Ectodermal cell (in vitro differentiated cells): ENCODE measurements around the gene ICE2.
"Not testable (repeated sequence)": the region's sequence is repeated elsewhere in the genome, so short reads cannot be mapped to it uniquely, and the experiment has no call there.

Experiments used
- H3K27ac ChIP-seq: 2 replicates; pipeline ENCODE4 v1.7.0; 2013; ENCODE audit warnings: mild to moderate bottlenecking, low read depth, low read length; ENCODE audit not compliant: insufficient read depth, poor library complexity, severe bottlenecking
- H3K27me3 ChIP-seq: 2 replicates; pipeline ENCODE4 v1.7.0; 2013; ENCODE audit warnings: mild to moderate bottlenecking, low read length; ENCODE audit not compliant: insufficient read depth, control insufficient read depth, poor library complexity, severe bottlenecking
- H3K36me3 ChIP-seq: one replicate; pipeline ENCODE4 v1.7.0; 2013; ENCODE audit warnings: low read length; ENCODE audit not compliant: control insufficient read depth, insufficient read depth
- H3K4me1 ChIP-seq: one replicate; pipeline ENCODE4 v1.7.0; 2013; ENCODE audit warnings: low read length; ENCODE audit not compliant: control insufficient read depth, insufficient read depth
- H3K4me3 ChIP-seq: 2 replicates; pipeline ENCODE4 v1.7.0; 2013; ENCODE audit warnings: low read depth, low read length, control low read depth; ENCODE audit not compliant: insufficient read depth
- H3K9me3 ChIP-seq: 2 replicates; pipeline ENCODE4 v1.7.0; 2013; ENCODE audit warnings: mild to moderate bottlenecking, low read length, moderate library complexity; ENCODE audit not compliant: control insufficient read depth
- WGBS, 2 experiments: methylation state at CpG; one replicate each; pipeline ENCODE4 v1.1.7; 2013; ENCODE audit warnings: missing lambda C conversion rate in 2 of 2; 5-methylcytosine and 5-hydroxymethylcytosine counted together

Gene ICE2

DNA sequence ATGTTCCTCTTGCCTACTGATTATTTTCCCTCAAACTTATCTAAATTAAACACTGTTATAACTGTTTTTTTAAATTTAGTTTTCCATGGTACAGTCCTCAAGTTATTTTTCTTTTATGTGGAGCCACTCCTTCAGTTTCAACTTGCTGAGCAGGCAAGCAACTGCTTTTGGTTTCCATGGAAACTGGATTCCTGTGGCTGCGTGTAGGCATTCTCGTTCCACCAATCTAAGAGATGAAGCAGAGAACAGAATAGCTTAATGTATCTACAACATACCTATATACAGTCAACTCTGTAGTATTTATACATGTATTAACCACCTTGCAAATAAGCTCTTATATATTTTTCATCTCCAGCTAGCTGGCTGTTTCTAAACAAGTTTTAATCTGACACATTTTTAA, 55.4 kb downstream of the ICE2 start:
- 3% methylated on average over 2 of the region's 2 CpGs; no CpG with 5 or more reads in 1 of the 2 experiments for WGBS, 2 experiments

DNA sequence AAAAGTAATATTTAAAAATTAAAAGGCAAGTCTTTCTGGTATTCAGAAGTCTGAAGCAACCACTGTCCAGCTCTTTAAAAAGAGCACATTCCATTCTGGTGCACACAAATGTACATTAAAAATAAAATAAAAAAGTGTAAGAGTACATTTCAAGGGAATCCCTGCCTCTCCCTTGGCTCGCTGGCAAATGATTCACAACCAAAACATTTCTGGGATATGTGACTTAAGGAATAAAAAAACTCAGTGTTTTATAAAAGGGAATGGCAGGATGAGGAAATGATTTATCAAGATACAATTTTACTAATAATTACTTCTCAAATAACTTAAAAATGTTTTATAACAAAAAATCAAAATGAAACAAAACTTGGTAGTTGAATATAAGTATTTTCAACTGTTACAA, 57.4 kb downstream of the ICE2 start:
- Histone ChIP-seq H3K9me3 (no peaks in the 10 kb centered on the region), H3K27ac (no peak overlapping the region), H3K27me3 (no peaks in the 10 kb centered on the region), H3K4me1 (peaks cover 21% of the 10 kb centered on the region), H3K4me3 (no peak overlapping the region), H3K36me3 (no peaks in the 10 kb centered on the region)
- WGBS, 2 experiments = 91% methylated on average over 1 of the region's 1 CpG; no CpG with 5 or more reads in 1 of the 2 experiments

More for the DNA sequence above, 55.4 kb downstream of the ICE2 start:
- Histone ChIP-seq H3K4me3 (no peak overlapping the region), H3K27me3 (no peaks in the 10 kb centered on the region), H3K4me1 (peaks cover 21% of the 10 kb centered on the region), H3K36me3 (no peaks in the 10 kb centered on the region), H3K9me3 (no peaks in the 10 kb centered on the region), H3K27ac (peak overlapping the region; percentile 67)

DNA sequence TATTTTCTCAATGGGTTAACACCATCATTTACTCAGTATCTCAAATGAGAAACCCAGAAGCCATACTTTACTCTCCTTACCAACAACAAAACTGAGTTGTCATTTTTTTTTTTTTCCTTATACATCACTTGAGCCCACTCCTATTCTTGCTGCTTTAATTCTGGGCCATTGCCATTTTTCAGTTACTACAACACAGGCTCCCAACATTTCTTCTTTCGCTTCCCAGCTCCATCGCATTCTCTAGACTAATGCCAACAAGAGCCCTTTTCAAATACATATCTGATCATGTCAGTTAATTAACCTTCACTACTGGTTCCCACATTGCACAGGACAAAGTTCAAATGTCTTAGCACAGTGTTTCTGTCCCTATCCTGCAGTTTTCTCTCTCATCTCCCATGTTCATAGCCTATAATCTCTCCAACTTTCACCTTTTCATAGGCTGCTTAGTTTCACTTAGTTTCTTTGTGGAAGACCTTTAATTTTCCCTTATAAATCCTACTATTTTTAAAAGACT, 58.7 kb downstream of the ICE2 start:
- no peak overlapping the region for H3K4me3 ChIP-seq
- whole genome bisulfite sequencing, 2 experiments = 96 to 98% methylated on average over 2 of the region's 2 CpGs
- H3K36me3 ChIP-seq = no peaks in the 10 kb centered on the region
- H3K9me3 ChIP-seq = no peaks in the 10 kb centered on the region
- H3K4me1 ChIP-seq = peaks cover 21% of the 10 kb centered on the region
- no peaks in the 10 kb centered on the region for H3K27me3 ChIP-seq
- H3K27ac ChIP-seq = no peak overlapping the region

DNA sequence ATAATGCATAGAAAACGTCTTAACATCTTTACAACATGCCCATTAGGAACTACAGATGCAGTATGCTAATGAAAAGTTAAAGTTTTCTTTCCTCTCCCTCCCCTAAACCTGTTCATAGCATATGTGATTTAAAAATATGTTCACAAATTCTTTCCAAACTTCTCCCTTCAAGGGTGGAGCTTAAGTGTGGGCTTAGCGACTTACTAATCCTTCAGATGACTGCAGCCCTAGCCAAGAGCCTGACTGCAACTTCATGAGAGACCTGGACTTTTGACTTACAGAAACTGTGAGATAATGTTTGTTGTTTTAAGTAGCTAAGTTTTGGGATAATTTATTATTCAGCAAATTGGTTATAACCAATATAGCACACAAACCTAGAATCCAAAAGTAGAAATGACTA, 59.2 kb downstream of the ICE2 start:
- Histone ChIP-seq H3K4me3 (no peak overlapping the region), H3K27ac (no peak overlapping the region), H3K36me3 (no peaks in the 10 kb centered on the region), H3K27me3 (no peaks in the 10 kb centered on the region), H3K9me3 (no peaks in the 10 kb centered on the region), H3K4me1 (peaks cover 21% of the 10 kb centered on the region)
- WGBS, 2 experiments = 91 to 97% methylated on average over 2 of the region's 2 CpGs

DNA sequence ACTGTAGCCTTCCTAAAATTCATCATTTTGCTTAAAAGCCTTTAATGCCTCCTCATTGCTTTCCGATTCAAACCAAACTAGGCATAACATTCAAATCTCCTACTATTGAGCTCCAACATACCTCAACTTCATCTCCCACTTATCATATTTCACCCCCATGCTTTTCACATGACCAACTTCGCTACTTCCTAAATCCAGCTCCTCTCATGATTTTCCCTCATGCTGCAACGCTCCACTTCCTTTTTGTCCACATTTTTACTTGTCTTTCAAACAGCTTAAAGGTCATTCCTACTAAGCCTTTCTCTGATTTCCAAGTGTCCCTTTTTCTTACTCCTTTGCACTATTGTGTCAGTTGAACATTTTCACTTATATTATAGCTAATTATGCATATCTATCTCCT, 60.8 kb downstream of the ICE2 start:
- no peaks in the 10 kb centered on the region for H3K27me3 ChIP-seq
- no peak overlapping the region for H3K27ac ChIP-seq
- H3K4me1 ChIP-seq = peaks cover 11% of the 10 kb centered on the region
- no peak overlapping the region for H3K4me3 ChIP-seq
- no peaks in the 10 kb centered on the region for H3K9me3 ChIP-seq
- whole genome bisulfite sequencing, 2 experiments = 91 to 94% methylated on average over 3 of the region's 3 CpGs
- H3K36me3 ChIP-seq = no peaks in the 10 kb centered on the region

DNA sequence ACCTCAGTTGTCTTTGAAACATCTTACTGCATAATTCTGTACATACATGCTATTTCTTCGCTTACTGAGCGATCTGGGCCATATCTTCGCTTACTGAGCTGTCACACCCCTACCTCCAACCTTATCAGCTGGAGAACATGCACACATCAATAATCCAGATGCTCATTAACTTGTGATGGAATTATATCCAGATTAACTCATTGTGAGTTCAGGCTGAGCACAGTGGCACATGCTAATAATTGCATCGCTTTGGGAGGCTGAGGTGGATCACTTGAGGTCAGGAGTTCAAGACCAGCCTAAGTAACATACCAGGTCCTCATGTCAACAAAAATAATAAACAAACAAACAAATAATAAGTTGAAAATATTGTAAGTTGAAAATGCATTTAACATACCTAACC, 61.8 kb downstream of the ICE2 start:
- no peaks in the 10 kb centered on the region for H3K9me3 ChIP-seq
- no peak overlapping the region for H3K27ac ChIP-seq
- 90 to 98% methylated on average over 4 of the region's 4 CpGs for WGBS, 2 experiments
- no peaks in the 10 kb centered on the region for H3K36me3 ChIP-seq
- H3K4me3 ChIP-seq = no peak overlapping the region
- peaks cover 6% of the 10 kb centered on the region for H3K4me1 ChIP-seq
- H3K27me3 ChIP-seq = no peaks in the 10 kb centered on the region

DNA sequence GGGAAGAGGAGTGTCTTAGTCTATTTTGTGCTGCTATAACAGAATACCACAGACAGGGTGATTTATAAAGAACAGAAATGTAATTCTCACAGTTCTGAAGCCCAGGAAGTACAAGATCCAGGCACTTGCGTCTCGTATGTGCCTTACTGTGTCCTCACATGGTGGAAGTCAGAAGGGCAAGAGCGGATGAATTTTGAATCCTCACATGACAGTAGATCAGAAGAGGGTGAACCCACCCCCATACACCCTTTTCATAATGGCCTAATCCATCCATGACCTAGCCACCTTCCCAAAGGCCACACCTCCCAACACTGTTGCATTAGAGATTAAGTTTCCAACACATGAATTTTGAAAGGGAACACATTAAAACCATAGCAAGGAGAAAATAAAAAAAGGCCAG, 62.5 kb downstream of the ICE2 start:
- no peak overlapping the region for H3K27ac ChIP-seq
- H3K36me3 ChIP-seq = no peaks in the 10 kb centered on the region
- 93 to 96% methylated on average over 3 of the region's 3 CpGs for WGBS, 2 experiments
- peaks cover 6% of the 10 kb centered on the region for H3K4me1 ChIP-seq
- H3K4me3 ChIP-seq = no peak overlapping the region
- H3K9me3 ChIP-seq = no peaks in the 10 kb centered on the region
- no peaks in the 10 kb centered on the region for H3K27me3 ChIP-seq

DNA sequence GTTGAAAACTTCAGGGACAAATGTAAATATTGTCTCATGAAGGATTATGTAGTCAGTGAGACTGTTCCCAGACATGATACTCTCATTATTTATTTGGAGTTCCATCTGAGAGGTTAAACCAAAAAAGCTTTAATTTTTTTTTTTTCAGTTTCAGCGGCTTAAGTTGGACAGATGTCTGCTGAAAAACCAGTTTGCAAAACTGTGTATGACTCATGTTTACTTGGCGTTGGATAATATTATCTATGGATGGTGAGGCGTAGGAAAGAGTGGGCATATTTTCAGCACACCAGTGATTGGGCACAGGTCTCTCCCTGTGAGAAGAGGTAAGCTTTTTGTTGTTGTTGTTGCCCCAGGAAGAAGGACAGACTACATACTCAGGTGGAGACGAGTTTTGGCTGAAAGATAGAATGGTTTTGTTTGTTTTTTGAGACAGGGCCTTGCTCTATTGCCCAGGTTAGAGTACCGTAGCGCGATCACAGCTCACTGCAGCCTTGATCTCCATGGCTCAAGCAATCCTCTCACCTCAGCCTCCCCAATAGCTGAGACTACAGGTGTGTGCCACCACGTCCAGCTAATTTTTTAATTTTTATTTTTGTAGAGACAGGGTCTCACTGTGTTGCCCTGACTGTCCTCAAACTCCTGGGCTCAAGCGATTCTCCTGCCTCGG, 64.8 kb downstream of the ICE2 start:
- H3K9me3 ChIP-seq = no peaks in the 10 kb centered on the region
- 76 to 78% methylated on average over 10 of the region's 10 CpGs for WGBS, 2 experiments
- H3K27me3 ChIP-seq = no peaks in the 10 kb centered on the region
- H3K27ac ChIP-seq = no peak overlapping the region
- no peaks in the 10 kb centered on the region for H3K36me3 ChIP-seq
- H3K4me1 ChIP-seq = peaks cover 6% of the 10 kb centered on the region
- no peak overlapping the region for H3K4me3 ChIP-seq

DNA sequence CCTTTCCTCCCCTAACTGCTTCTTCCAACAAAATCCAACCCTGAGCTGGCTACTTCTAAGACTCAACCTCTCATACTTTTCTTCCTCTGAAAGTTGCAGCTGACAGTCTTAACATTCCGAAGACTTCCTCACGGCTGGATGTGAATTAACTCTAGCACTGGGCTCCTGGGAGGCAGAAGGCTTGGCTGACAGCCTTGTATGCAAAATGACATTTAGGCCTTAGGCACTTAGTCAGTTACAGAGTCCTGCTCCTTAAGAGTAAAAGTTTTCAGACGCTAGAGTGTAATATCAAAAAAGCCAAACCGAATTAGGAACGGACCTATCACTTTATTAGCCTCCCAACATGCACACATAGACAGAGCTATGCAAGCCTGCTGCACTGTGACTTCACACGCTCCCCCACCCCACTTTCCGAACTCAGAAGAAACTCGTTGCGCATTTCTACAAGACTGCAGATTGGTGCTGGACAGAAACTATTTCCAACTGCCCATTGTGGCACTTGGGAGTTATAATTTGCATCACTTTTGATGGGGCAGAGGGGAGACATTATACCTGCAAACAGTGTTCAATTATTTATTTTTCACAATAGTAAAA, 65.6 kb downstream of the ICE2 start:
- no peak overlapping the region for H3K4me3 ChIP-seq
- H3K27ac ChIP-seq = peak overlapping the region; percentile 38
- H3K9me3 ChIP-seq = no peaks in the 10 kb centered on the region
- H3K36me3 ChIP-seq = no peaks in the 10 kb centered on the region
- peaks cover 6% of the 10 kb centered on the region for H3K4me1 ChIP-seq
- H3K27me3 ChIP-seq = no peaks in the 10 kb centered on the region
- 75% methylated on average over 9 of the region's 9 CpGs for WGBS, 2 experiments

DNA sequence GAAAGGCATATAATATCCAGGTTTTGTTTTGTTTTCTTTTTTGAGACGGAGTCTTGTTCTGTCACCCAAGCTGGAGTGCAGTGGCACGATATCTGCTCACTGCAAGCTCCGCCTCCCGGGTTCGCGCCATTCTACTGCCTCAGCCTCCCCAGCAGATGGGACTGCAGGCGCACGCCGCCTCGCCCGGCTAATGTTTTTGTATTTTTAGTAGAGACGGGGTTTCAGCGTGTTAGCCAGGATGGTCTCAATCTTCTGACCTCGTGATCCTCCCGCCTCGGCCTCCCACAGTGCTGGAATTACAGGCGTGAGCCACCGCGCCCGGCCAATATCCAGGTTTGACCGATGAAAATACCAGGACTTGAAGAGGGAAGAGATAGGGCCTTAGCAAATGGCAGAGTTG, 66.1 kb downstream of the ICE2 start:
- H3K27ac ChIP-seq = peak overlapping the region; percentile 38

More for the DNA sequence above, 66.1 kb downstream of the ICE2 start:
- not testable (repeated sequence) for H3K9me3 ChIP-seq, H3K4me1 ChIP-seq, H3K36me3 ChIP-seq, H3K27me3 ChIP-seq, H3K4me3 ChIP-seq
- WGBS, 2 experiments = 94 to 95% methylated on average over 21 of the region's 21 CpGs
